Nephron (organoid): ENCODE results near the gene OR51B4.

Experiments
- H3K27ac Mint-ChIP-seq, 3 experiments: 2 replicates each; pipeline ENCODE4 v1.8.0; 2020; ENCODE audit warnings: mixed read lengths in 3 of 3, mild to moderate bottlenecking in 2 of 3, moderate library complexity in 1 of 3
- H3K27me3 Mint-ChIP-seq: 2 replicates; pipeline ENCODE4 v1.8.0; 2021; ENCODE audit warnings: low read depth, mild to moderate bottlenecking, moderate library complexity, mixed read lengths
- H3K36me3 Mint-ChIP-seq: 2 replicates; pipeline ENCODE4 v1.8.0; 2020; ENCODE audit warnings: low read depth, mixed read lengths
- H3K4me1 Mint-ChIP-seq: 2 replicates; pipeline ENCODE4 v1.8.0; 2020; ENCODE audit warnings: mixed read lengths
- H3K4me3 Mint-ChIP-seq, 3 experiments: 2 replicates each; pipeline ENCODE4 v1.8.0; 2020; ENCODE audit warnings: mild to moderate bottlenecking in 3 of 3, mixed read lengths in 3 of 3, moderate library complexity in 2 of 3
- H3K9me3 Mint-ChIP-seq: 2 replicates; pipeline ENCODE4 v1.8.0; 2020; ENCODE audit warnings: mixed read lengths
- CTCF ChIP-seq, 3 experiments: fragments of 200-600 bp; sonication (generic); IDR thresholded peaks; one replicate each; pipeline ENCODE4 v1.5.0; 2021; ENCODE audit warnings: antibody characterized with exemption in 3 of 3; ENCODE audit not compliant: unreplicated experiment in 3 of 3

The OR51B4 gene

GRCh38 chr11:5252192-5252918 lies 49.4 kb downstream of the OR51B4 start:
- Mint-ChIP-seq H3K27ac (peak overlapping the region in 1 of 3 experiments; percentile 40), H3K9me3 (no peaks in the 10 kb centered on the region), H3K36me3 (no peaks in the 10 kb centered on the region), H3K27me3 (no peaks in the 10 kb centered on the region), H3K4me3 (no peak overlapping the region), H3K4me1 (no peaks in the 10 kb centered on the region)
- TF ChIP-seq CTCF (IDR thresholded peaks at IDR 0.05; ENCODE audit: unreplicated experiment in 3 of 3), result no peak

GRCh38 chr11:5251746-5252145 lies 50.0 kb downstream of the OR51B4 start:
- H3K36me3 Mint-ChIP-seq, result no peaks in the 10 kb centered on the region
- H3K9me3 Mint-ChIP-seq, result no peaks in the 10 kb centered on the region
- no peaks in the 10 kb centered on the region for H3K27me3 Mint-ChIP-seq
- no peak for TF ChIP-seq CTCF (IDR thresholded peaks at IDR 0.05; ENCODE audit: unreplicated experiment in 3 of 3)
- no peak overlapping the region for H3K4me3 Mint-ChIP-seq
- no peak overlapping the region for H3K27ac Mint-ChIP-seq
- no peaks in the 10 kb centered on the region for H3K4me1 Mint-ChIP-seq
